K562 (cell line): ENCODE data around the gene IPPK. TPM values are rescaled to one million over a fixed set of nuclear protein-coding genes. Genes with fewer than 3 reads are reported as not detected.

ENCODE experiments used
- ATAC-seq: fragments of 200-7000 bp; cut with Tn5 transposase; 3 replicates; pipeline ENCODE4 v1.9.1; 2020; ENCODE audit warnings: moderate library complexity
- BruUV-seq: library from RNA; stranded (reverse); fragments of 400-500 nt; replicated peaks from 2 replicates; lab custom pipeline; 2021; lab: Mats Ljungman, UMichigan
- CTCF ChIA-PET: fragments of 300-600 bp; formaldehyde crosslinking; extraction: SDS; loops from one replicate; lab custom pipeline; 2021; ENCODE audit warnings: low intra/inter-chr PET ratio; lab: Yijun Ruan, JAX
- POLR2A ChIA-PET: fragments of 300-600, 350-650 bp; sonication (Branson Sonifier 250); formaldehyde crosslinking; extraction: SDS; loops from one replicate; lab custom pipeline; 2021; ENCODE audit warnings: antibody characterized with exemption, inconsistent platforms; lab: Yijun Ruan, JAX
- DNase-seq, 4 experiments: peaks; one replicate each; pipeline versions ENCODE4 v3.0.0 to v3.0.0-alpha.2; 2011 to 2018; ENCODE audit warnings: low spot score in 3 of 4, mixed read lengths in 3 of 4; ENCODE audit errors: extremely low read depth in 1 of 4
- FAIRE-seq: peaks from 2 replicates; lab custom pipeline; 2011; peaks lifted over from hg19 to GRCh38; lab: Jason Lieb, UNC
- H2AFZ ChIP-seq: 2 replicates; pipeline ENCODE4 v1.6.0; 2011; ENCODE audit warnings: low read depth, low read length, control low read depth, inconsistent platforms
- H3K27ac ChIP-seq: fragments of 200-600 bp; 3 replicates; pipeline ENCODE4 v1.8.0; 2011; ENCODE audit warnings: low read depth, mild to moderate bottlenecking, control low read depth, inconsistent platforms, low read length, moderate library complexity, mixed read lengths; ENCODE audit errors: extremely low read depth
- H3K27me3 ChIP-seq, 2 experiments: fragments of 300-600 bp in 1 of 2; 2 replicates in 1 of 2; 3 replicates in 1 of 2; pipeline versions ENCODE4 v1.6.0 to v1.8.0; 2011; ENCODE audit warnings: inconsistent platforms in 2 of 2, low read length in 2 of 2, mild to moderate bottlenecking in 1 of 2, mixed read lengths in 1 of 2, moderate library complexity in 1 of 2; ENCODE audit not compliant: control insufficient read depth in 2 of 2, insufficient read depth in 2 of 2
- H3K36me3 ChIP-seq: fragments of 300-600 bp; 3 replicates; pipeline ENCODE4 v1.8.0; 2011; ENCODE audit warnings: mild to moderate bottlenecking, low read length, inconsistent platforms; ENCODE audit not compliant: control insufficient read depth, insufficient read depth
- H3K4me1 ChIP-seq, 2 experiments: fragments of 200-600 bp in 1 of 2; replicated peaks in 1 of 2; 2 replicates in 1 of 2; 3 replicates in 1 of 2; pipeline versions ENCODE4 v1.5.1 to v1.8.0; 2011; ENCODE audit warnings: inconsistent platforms in 2 of 2, low read length in 2 of 2, mild to moderate bottlenecking in 1 of 2, mixed read lengths in 1 of 2, moderate library complexity in 1 of 2; ENCODE audit not compliant: control insufficient read depth in 2 of 2, insufficient read depth in 2 of 2
- H3K4me2 ChIP-seq: 2 replicates; pipeline ENCODE4 v1.6.1; 2011; ENCODE audit warnings: low read length, control low read depth, inconsistent platforms, mixed read lengths; ENCODE audit not compliant: insufficient read depth
- H3K4me3 ChIP-seq: fragments of 200-600 bp; sonication (generic), shearing (Covaris generic); 2 replicates; pipeline ENCODE4 v1.5.1; 2016; ENCODE audit warnings: control low read depth, inconsistent platforms
- H3K79me2 ChIP-seq: fragments of 200-600 bp; 3 replicates; pipeline ENCODE4 v1.8.0; 2011; ENCODE audit warnings: low read length, inconsistent platforms; ENCODE audit not compliant: control insufficient read depth, insufficient read depth
- H3K9ac ChIP-seq, 2 experiments: 2 replicates each; pipeline versions ENCODE4 v1.6.0 to v1.6.1; 2011; ENCODE audit warnings: low read depth in 2 of 2, low read length in 2 of 2, control low read depth in 1 of 2, inconsistent platforms in 1 of 2, mild to moderate bottlenecking in 1 of 2, mixed read lengths in 1 of 2; ENCODE audit not compliant: insufficient read depth in 1 of 2
- H3K9me1 ChIP-seq: one replicate; pipeline ENCODE4 v1.6.0; 2011; ENCODE audit warnings: inconsistent platforms, mild to moderate bottlenecking, low read length, moderate library complexity; ENCODE audit not compliant: control insufficient read depth, insufficient read depth
- H3K9me3 ChIP-seq: replicated peaks from 2 replicates; pipeline ENCODE4 v1.5.1; 2011; ENCODE audit warnings: low read depth, low read length, inconsistent platforms; ENCODE audit not compliant: control insufficient read depth, insufficient read depth
- H4K20me1 ChIP-seq: replicated peaks from 2 replicates; pipeline ENCODE4 v1.6.1; 2011; ENCODE audit warnings: low read length, inconsistent platforms, mixed read lengths; ENCODE audit not compliant: control insufficient read depth, insufficient read depth
- ARHGAP35 ChIP-seq: fragments of 450-650 bp; IDR thresholded peaks from 2 replicates; pipeline ENCODE4 v1.6.1; 2018; ENCODE audit not compliant: partially characterized antibody
- ATF6 ChIP-seq: sonication (generic); formaldehyde crosslinking; IDR thresholded peaks from 2 replicates; pipeline ENCODE4 v1.4.0; 2020; ENCODE audit warnings: mild to moderate bottlenecking, missing genetic modification reagents
- EP400 ChIP-seq: fragments of 450-650 bp; IDR thresholded peaks from 2 replicates; pipeline ENCODE4 v1.6.1; 2017; ENCODE audit warnings: antibody characterized with exemption, mild to moderate bottlenecking, moderate library complexity
- HCFC1 ChIP-seq: IDR thresholded peaks from 2 replicates; pipeline ENCODE4 v1.6.1; 2012; ENCODE audit warnings: low read depth, low read length, improper control_type of control experiment
- MBD1 ChIP-seq: fragments of 250-450 bp; sonication (Bioruptor Pico); IDR thresholded peaks from 2 replicates; pipeline ENCODE4 v1.8.0; 2022; ENCODE audit warnings: inconsistent platforms
- PTTG1 ChIP-seq: fragments of 450-650 bp; IDR thresholded peaks from 2 replicates; pipeline ENCODE4 v1.6.1; 2016; ENCODE audit warnings: low read depth, mild to moderate bottlenecking, missing genetic modification characterization, missing compliant biosample characterization
- SNIP1 ChIP-seq: fragments of 450-650 bp; IDR thresholded peaks from 2 replicates; pipeline ENCODE4 v1.7.1; 2017; ENCODE audit warnings: low read depth, mild to moderate bottlenecking
- TBP ChIP-seq: optimal IDR thresholded peaks from 2 replicates; pipeline ENCODE3; 2011; ENCODE audit warnings: low read depth, low read length, improper control_type of control experiment
- THAP12 ChIP-seq: fragments of 250-450 bp; sonication (Bioruptor Pico); IDR thresholded peaks from 2 replicates; pipeline ENCODE4 v1.9.0; 2021; ENCODE audit warnings: mild to moderate bottlenecking, inconsistent platforms
- TRIM28 ChIP-seq: fragments of 450-650 bp; IDR thresholded peaks from 2 replicates; pipeline ENCODE4 v1.6.1; 2017
- XRCC5 ChIP-seq: fragments of 200-400 bp; formaldehyde crosslinking; IDR thresholded peaks from 2 replicates; pipeline ENCODE4 v1.6.1; 2017; ENCODE audit warnings: low read depth, mild to moderate bottlenecking, low read length
- ZHX1 ChIP-seq: fragments of 150-350 bp; conservative IDR thresholded peaks from 2 replicates; pipeline ENCODE4 v1.6.1; 2014; ENCODE audit warnings: low read length
- ZNF24 ChIP-seq: fragments of 450-650 bp; IDR thresholded peaks from 2 replicates; pipeline ENCODE4 v1.6.1; 2016
- ZNF282 ChIP-seq: sonication (generic); formaldehyde crosslinking; IDR thresholded peaks from 2 replicates; pipeline ENCODE4 v1.8.1; 2023; ENCODE audit warnings: missing genetic modification reagents
- in situ Hi-C: fragments of 300-500 bp; cut with MboI; formaldehyde crosslinking; loops from 4 replicates; pipeline ENCODE4 v1.15.0; 2018; ENCODE audit warnings: inconsistent platforms, mixed read lengths
- intact Hi-C: fragments of 100-400 bp; cut with micrococcal nuclease; formaldehyde crosslinking; loops from 2 replicates; pipeline ENCODE4 v1.14.2; 2022
- polyA plus RNA-seq, 8 experiments: library from polyadenylated mRNA; depleted of rRNA in 4 of 8; stranded (reverse) in 5 of 8; unstranded in 3 of 8; fragments of >200 nt; fragmentation: Nextera tagmentation in 2 of 8; fragmentation: Illumina TruSeq in 1 of 8; extraction: Ambion mirVana in 2 of 8; extraction: Trizol in 1 of 8; gene quantifications; 2 replicates each; pipeline versions ENCODE4 v1.2.1 to v1.2.3, GENCODE V29; 2011 to 2014; ENCODE audit warnings: inconsistent platforms in 1 of 8, missing spikeins in 1 of 8
- total RNA-seq, 7 experiments: library from RNA; depleted of rRNA in 6 of 7; stranded (reverse); fragments of >200 nt in 6 of 7; fragmentation: Illumina TruSeq in 2 of 7; extraction: Trizol in 2 of 7; gene quantifications; 2 replicates each; pipeline versions ENCODE4 v1.2.1 to v1.2.3, GENCODE V29; 2011 to 2021; ENCODE audit warnings: low replicate concordance in 1 of 7

IPPK gene
- total and polyA plus RNA-seq, 9 of the 15 experiments (the other 6 are each of a cell fraction or from before 2014, with no cell fraction given), result 3.1 to 22.2 (median 11.2) TPM

- TF ChIP-seq THAP12 (CRISPR knock-in tag) (no peak), MBD1 (no peak)
These were observed 40.0 kb upstream of the IPPK start (continued) for GRCh38 chr9:92709954-92710353.

GRCh38 chr9:92709240-92709639 lies 39.3 kb upstream of the IPPK start:
- Histone ChIP-seq H3K9me1 (no peaks in the 10 kb centered on the region), H3K27me3 (no peaks in the 10 kb centered on the region), H3K27ac (no peak overlapping the region), H3K4me3 (no peak overlapping the region), H3K4me2 (no peak overlapping the region), H4K20me1 (no peaks in the 10 kb centered on the region), H3K9me3 (no peaks in the 10 kb centered on the region), H3K36me3 (peaks cover 38% of the 10 kb centered on the region; the same call in 2 of the 3 replicates), H2AFZ (no peak overlapping the region), H3K4me1 (no peaks in the 10 kb centered on the region), H3K9ac (no peak overlapping the region), H3K79me2 (no peaks in the 10 kb centered on the region)
- in situ Hi-C loops (no loop called here), intact Hi-C loops (loop anchor here (5.0 kb wide), 2 partner anchors 62 to 577 kb away; no protein-coding TSS in a partner anchor)
- ChIA-PET POLR2A (interaction anchor here (0.9 kb wide), 1 partner anchor 21 kb away, joined by 4 read pairs; no protein-coding TSS in a partner anchor), CTCF (no interaction called here)
- no peak for FAIRE-seq
- no TSS peak for BruUV-seq
- no peak for DNase-seq
- ATAC-seq, result no peak
- no peak for TF ChIP-seq ZNF24
- TF ChIP-seq SNIP1, result no peak
- TF ChIP-seq ZNF282, result no peak
- TF ChIP-seq XRCC5, result no peak
- TF ChIP-seq ATF6 (CRISPR knock-in tag), result no peak
- TF ChIP-seq TBP, result no peak
- no peak for TF ChIP-seq EP400
- TF ChIP-seq ARHGAP35, result no peak
- no peak for TF ChIP-seq ZHX1
- no peak for TF ChIP-seq TRIM28
- no peak for TF ChIP-seq HCFC1
- no peak for TF ChIP-seq PTTG1
